HG03565 (cell line): ENCODE measurements around the gene PCBD2.
"Not testable (repeated sequence)": the region's sequence is repeated elsewhere in the genome, so short reads cannot be mapped to it uniquely, and the experiment has no call there.

ENCODE experiments used
- ATAC-seq: cut with Tn5 transposase; IDR thresholded peaks from one replicate; pipeline ENCODE4 v1.9.1; 2021; ENCODE audit warnings: mild to moderate bottlenecking, moderate library complexity; ENCODE audit not compliant: unreplicated experiment

Gene PCBD2

DNA sequence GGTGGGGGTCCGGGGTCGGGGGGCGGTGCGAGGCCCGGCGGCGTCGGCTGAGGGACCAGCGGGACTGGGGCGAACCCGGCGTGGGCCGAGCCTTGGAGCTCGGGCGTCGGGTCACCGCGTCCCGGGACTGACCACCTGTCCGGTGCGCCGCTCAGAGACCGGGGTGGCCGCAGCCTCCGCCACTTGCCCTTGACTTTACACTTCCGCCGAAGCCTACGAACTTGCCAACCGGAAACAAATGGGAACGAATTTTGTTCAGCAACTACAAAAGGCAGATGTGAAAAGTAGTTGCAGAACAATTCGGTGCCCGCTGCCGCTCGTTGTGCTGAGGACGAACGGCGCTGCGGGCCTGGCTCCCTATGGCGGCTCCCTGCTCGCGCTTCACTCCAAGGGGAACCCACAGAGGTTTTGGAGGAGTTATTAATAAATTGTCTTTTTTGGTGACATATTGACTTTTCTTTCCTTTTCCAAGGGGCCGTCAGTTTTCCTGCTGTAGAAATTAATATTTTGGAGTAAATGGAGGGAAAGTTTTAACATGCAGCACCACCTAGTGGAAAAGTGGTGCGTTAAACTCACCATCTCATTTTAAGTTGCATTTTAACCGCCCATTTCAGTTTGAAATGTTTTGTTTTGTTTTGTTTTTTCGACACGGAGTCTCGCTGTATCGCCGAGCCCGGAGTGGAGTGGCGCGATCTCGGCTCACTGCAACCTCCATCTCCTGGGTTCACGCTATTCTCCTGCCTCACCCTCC is 490 bp downstream of the PCBD2 start:
- peak; percentile 21 for ATAC-seq

DNA sequence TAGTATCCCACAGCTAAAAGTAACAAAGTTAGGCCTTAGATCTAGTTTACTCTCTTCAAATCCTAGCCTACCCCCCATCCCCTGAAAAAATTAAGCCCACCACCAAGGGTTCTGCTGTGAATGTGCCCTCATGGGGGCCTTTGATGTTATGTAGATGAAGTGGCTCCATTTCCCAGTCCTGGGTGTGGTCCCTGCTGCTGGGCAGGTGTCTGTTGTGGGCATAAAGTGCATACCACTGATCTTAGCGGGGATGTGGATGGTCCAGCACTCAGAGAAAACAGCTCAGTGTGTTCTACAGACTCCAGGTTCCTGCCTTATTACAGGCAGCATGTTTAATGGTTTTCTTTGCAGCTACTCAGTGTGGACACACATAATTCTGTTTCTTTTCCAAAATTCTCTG is 1.9 kb downstream of the PCBD2 start:
- no peak for ATAC-seq

DNA sequence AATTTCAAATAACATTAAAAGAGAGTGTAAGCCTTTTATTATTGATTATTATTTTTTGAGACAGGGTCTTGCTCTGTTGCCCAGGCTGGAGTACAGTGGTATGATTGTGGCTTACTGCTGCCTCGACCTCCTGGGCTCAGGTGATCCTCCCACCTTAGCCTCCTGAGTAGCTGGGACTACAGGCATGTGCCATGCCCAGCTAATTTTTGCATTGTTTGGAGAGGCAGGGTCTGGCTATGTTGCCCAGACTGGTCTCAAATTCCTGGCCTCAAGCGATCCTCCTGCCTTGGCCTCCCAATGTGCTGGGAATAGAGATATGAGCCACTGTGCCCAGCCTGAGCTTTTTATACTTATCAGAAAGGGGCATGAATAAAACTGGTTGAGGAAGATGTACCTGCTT is 5.8 kb downstream of the PCBD2 start:
- not testable (repeated sequence) for ATAC-seq

DNA sequence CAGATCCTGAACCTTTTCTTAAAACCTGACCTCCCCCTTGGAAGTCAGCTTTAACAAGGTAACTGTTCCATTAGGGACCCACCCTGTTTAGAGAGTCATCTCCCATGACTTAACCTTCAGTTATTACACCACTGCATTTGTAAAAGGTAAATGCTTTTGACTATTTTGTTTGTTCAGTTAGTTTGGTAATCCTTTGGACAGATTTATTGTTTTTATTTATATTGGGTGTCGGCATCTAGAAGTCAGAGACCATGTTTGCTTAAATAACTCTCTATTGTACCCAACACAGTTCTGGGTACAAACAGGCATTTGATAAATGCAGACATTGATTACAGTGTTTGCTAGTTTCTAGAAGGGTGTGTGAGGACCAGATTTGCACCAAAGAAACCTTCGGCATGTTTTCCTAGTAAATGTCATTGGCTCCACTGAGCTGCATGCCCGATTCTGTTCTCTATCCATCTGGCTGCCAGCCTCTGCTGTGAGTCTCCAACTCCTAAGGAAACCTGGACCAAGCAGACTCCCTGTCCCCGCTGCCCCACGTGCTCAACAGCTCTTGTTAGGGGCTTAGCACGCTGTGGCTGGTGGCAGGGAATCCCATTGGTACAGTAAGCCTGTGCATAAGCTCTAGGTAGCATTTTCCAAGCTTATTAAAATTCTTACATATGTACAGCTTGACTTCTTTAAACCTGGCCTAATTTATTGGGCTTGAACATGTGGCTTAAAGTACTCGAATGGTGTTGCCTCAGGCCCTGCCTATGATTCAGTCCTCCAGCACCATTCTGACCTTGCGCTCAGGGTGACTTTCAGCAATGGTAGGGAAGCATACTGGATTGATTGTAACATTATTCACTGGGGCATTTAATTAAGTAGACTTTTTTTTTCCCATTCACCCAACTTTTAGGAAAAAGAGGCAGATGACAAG is 6.6 kb downstream of the PCBD2 start:
- ATAC-seq, result no peak

DNA sequence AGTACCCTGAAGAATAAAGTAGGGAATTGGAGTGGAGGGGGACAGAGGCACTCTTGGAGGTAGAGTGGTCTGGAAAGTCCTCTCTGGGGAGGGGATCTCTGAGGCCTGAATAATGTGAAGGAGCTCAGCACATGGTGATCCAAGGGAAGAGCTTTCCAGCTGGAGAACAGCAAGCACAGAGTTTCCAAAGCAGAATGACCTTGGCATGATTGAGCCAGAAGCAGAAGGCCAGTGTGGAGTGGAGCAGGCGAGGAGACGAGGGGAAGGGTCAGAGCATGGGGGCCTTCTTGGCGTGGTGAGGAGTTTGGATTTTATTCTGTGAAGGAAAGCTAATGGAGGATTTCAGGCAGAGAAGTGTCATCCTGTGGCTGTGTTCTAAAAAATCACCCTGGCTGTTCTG is 8.3 kb downstream of the PCBD2 start:
- ATAC-seq, result no peak

DNA sequence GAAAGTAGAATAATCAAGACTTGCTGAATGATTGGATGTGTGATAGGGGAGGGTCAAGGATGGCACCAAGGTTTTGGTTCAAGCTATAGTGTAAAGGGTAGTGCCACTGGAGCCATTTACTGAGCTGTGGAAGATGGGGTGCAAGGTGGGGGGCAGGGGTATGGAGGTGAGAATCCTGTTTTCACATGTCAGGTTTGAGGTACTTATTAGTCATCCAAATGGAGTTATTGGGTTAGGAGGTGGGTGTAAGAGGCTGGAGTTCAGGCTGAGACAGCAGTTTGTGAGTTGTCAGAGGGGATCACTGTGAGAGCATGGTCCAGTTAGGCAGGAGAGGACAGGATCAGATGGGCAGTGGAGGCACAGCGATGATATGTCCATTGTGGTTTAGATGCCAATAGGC is 8.9 kb downstream of the PCBD2 start:
- ATAC-seq, result no peak

DNA sequence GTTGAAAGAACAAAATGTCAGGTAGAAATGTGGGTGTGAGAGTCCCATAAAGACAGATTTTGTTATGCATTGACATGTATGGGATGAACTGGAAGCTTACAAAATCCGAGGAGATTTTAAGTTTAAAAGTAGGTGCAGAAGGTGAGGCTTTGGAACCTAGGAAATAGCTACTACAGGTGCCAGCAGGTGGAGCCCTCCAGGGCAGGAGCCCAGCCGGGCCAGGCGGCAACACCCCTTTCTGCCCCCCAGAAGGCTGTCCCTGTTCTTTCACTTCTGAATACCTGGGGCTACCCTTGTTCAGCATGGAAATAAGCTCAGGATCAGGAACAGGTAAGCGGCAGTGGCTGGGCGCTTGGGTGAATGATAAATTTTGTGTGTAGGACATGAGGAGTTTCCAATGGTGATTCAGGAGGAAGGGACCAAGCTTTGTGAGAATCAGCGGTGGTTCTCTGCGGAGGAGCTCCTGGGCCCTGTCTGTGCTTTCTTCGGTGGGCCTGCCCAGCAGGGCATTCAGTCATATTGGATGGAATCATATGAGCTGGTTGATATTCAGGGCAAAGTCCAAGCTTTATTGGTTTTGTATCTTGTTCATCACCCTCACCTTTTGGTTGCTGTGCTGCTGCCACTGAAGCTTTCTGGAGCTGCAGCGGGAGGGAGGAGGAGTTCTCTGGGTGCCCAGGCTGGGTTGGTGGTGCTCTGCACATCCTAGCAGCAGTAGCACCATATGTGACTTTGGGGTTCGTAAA is 12.3 kb downstream of the PCBD2 start:
- no peak for ATAC-seq

DNA sequence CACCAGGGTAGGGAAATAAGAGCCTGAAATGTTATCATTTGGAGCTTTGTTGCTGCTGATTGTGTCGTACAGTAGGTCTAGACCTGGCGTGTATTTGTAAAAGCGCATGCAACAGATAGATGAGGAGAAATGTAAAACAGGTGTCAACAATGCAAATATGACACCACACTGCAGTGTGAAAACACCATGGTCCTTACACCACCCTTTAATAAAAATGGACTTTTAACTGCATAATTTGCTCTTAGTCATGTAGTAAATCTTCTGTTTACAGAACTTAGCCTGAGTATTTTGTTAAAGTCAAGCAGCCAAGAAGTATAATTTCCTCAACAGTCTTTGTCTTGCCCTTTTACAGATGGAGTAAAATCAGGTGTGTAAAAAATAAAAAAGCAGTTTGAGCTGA is 13.9 kb downstream of the PCBD2 start:
- no peak for ATAC-seq

DNA sequence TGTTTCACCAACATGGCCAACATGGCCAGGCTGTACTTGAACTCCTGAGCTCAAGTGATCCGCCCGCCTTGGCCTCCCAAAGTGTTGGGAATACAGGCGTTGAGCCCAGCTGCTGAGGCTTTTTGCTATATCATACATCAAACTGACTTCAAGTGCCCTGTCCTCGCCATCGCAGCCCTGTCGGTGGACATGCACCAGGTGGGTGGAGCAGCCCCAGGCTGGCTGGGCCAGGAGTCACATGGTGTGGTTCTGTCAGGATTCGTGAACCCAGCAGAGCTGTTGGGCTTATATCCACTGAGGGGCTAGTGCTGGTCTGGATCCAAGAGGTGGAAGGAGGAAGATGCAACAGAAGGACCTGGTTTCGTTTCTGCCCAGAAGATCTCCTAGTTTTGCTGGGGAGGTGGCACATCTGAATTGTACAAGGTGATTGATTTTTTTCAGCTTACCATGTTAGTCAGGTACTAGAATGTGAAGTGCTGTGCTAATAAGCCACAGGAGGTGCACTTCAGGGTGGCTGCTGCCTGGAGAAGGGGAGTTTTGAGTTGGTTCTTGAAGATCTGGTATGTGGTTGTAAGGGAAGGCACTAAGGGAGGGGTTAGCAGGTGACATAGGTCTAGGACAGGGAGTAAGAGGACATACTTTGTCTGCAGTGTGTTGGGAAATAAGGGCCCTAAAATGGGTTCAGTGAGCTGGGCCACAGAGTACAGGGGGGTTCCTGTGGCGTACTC is 16.1 kb downstream of the PCBD2 start:
- no peak for ATAC-seq

DNA sequence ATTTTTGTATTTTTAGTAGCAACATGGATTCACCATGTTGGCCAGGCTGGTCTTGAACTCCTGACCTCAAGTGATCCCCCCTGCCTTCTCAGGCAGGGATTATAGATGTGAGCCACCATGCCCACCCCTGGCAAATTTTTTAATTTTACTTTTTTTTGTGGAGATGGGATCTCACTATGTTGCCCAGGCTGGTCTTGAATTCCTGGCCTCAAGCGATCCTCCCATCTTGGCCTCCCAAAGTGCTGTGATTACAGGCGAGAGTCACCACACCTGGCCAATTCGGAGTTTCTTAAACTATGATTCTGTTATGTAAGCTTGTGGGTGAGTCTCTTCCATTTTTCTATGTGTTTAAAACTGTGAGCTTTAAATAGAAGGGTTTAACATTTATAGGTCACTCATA is 27.6 kb downstream of the PCBD2 start:
- ATAC-seq, result no peak

DNA sequence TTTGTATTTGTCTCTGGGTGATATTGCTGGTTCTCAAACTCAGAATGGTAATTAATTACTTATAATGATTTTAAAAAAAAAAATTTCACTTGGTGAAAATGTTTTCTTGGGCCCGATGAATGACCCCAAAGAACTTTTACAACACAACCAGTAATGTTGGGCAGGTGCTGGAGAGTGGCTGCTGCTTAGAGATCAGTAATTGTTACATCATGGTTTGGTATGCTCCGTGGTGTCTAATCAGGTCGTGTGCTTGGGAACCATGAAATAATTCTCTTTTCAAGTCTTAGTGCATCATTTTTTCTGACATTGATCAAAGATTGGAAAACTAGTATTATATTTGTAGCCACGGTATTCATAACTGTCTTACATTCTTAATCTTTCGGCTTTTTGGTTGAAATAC is 29.3 kb downstream of the PCBD2 start:
- ATAC-seq, result no peak

DNA sequence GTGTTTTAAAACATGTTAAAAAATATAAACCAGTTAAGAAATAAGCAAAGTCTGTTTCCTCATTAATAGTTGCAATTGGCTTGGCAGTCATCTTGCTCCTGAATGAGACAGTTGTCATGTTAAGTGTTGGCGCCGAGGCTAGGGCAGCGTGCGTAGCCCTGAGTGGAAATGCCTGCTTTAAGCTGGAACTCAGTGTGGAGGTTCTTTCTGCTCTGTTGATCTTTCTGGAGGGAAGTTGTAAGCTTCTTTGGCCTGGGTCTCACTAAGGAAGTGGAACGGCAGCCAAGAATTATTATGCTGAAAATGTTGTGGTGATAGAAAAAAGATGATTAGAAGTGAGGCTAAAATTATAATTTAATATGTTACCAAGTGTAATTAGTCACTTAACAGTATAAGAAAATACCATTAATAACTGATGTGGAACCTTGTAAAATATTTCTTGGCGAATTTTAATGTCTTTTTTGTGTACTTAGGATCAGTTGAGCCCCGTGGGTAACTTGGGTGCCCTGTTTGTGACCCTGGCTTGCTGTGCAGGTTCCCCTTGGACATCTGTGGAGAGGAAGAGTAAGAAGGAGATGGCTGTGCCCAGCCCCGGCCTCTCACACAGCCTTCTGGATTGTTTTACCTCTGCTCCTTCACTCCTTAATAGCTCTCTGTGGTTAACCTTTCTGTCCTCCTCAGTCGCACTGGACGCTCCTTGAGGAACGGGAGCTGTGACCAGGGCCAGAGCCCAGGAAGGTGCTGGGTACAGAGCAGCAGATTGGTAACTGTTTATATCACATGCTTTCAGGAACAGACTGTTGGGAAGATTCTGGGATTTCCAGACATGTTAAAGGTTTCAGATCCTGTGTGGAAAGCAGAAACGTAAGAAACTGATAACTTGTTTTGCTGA is 31.0 kb downstream of the PCBD2 start:
- ATAC-seq, result no peak

DNA sequence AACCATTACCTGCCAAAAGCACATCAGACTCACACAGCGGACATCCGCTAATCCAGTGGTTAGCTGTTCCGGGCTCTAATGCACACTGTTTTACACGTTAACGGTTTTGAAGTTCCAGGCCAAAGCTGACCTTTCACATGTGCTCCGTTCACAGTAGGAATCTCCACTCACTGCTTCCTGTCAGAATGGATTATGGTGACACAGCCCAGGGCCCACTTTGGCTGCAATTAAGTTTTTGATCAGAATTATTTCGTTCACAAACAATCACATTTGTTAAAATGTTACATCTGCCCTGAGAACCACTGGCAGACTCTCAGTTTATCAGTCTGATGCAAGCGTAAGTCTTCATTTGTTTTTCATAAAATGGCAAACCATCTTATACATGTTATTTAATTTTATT is 32.6 kb downstream of the PCBD2 start:
- no peak for ATAC-seq

DNA sequence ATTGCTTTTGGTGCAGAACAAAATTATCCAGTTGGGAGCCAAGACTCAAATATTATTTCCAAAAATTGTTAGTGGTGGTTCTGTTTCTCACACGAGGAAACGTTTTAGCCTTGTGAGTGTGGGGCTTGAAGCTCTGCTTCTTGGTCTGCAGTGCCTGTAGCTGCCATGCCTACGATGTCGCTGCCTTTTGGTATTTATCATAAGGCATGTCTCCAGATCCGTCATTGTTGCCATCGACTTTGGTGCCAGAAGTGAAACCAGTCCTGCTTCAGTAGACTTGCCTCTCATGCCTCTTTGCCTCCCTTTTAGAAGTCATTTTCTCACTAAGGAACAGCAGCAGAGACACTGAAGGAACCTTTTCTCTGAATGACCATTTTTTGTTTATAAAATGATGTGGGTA is 33.1 kb downstream of the PCBD2 start:
- no peak for ATAC-seq

DNA sequence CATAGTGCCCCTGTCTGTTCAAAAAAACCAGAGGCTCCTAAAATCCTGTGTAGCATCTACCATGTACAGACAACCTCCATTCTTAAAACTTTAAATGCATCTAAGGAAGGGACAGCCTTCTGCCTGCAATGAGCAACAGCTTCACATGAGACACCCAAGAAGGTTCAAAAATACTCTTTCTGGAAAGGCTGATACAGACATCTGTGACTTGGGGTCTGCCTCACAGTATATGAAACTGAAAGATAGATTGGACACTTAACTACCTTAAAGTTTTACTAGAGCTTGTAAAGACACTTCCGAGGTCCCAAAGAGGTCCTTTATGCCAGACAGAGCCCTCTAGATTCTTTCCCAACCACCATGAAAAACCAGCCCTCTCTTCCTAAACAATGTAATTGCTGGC is 34.6 kb downstream of the PCBD2 start:
- no peak for ATAC-seq

DNA sequence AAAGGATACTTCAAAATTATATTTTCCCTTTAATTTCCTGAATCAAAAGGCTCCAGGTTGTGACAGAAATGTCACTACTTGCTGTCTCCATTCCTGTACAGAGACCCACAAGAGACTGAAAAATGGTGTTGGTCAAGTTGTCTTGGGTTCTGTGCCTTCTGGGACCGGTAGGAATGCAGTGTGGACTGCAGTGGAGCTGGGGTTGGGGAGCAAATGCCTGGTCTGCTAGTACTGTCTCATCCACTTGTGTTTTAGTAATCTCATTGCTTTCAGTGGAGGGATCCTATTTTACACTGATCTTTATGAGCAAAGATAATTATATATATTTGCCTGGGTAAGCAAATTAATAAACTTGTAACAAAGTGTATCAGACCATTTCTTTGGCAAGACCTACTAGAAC is 38.6 kb downstream of the PCBD2 start:
- ATAC-seq, result no peak

DNA sequence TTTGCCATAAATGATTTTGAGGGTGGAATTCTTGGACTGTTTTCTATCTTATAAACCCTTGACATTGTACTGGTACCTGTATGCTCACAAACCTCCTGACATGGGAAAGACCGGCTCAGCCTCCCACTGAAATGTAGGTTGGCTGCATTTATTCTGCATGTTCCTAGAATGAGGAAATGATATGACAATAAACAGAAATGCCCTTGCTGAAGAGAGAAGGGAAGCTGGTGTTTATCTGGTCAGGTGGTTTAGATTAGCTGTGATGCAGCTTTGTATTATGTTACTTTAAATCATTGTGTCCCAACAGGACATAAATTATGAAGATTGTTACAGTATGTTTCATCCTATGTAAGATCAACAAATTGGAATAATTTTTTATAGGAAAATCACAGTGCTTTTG is 39.7 kb downstream of the PCBD2 start:
- no peak for ATAC-seq

DNA sequence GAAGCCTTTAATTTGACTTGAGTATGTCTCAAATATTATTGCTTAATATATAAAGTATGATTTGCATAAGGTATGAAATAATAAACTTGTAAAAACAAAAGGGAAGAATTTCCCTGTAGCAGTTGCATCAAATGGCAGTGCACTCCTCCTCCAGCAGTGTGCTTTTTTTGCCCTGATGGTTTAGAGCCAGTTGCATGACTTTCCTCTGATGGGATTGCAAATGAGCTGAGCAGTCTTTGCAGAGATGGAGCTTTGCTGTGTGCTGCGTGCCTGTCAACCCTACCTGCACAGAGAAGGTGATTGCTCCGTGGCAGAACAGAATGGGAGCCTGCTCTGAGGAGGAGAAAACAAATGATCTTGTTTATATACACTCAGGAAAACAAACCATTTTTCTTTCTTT is 40.1 kb downstream of the PCBD2 start:
- ATAC-seq, result no peak

DNA sequence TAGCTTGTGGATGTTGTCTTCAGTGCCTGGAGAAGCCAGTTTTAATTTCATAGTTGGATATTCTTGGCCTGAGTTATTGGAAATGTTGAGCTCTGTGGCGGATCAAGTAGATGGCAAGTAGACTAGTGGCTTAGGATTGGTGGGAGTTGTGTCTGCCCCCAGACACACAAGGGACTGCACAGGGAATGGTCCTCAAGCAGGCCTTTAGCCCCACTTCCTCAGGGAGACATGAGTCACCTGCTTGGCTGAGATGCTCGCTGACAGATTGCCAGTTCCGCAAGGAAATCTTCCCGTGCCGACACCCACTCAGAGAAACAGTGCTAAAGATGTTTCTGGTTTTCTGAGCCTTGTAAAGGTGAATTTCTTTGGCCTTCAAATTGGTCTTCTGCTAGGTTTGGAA is 44.0 kb downstream of the PCBD2 start:
- ATAC-seq, result no peak

DNA sequence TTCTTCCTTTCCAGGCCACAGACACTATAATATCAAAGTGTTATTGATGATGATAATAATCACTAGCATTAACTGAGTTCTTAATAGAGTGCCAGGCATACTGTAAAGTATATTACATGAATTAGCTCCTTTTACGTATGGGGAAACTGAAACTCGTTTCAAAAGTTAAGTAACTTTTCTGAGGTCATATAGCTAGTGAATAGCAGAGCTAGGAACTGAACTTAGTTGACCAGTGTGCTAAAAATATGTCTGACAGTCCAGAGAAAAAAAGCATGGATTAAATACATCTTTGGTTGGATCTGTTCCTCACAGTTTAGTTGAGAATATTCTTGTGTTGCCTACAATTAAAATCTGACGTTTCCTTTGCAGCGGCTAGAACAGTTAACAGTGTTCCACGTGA is 44.4 kb downstream of the PCBD2 start:
- ATAC-seq, result no peak
